Cardiac septum (tissue), 1 donor: ENCODE measurements around the gene NDRG3. TPM values are rescaled to one million over a fixed set of nuclear protein-coding genes. Genes with fewer than 3 reads are reported as not detected.
A peak's percentile ranks its signal among the peaks of the same experiment; 100 is the strongest.
"Not testable (repeated sequence)": the region's sequence is repeated elsewhere in the genome, so short reads cannot be mapped to it uniquely, and the experiment has no call there.

Experiments
- DNase-seq: peaks from one replicate; pipeline ENCODE4 v3.0.0-alpha.2; 2020; ENCODE audit warnings: low spot score
- intact Hi-C: fragments of 100-400 bp; cut with DNase I; formaldehyde crosslinking; loops from one replicate; pipeline ENCODE4 v1.14.0; 2022
- total RNA-seq: library from RNA; stranded (reverse); fragmentation: NEBNext Ultra II Directional; extraction: Animal tissue kit (Norgen Biotek cat#: 25700); gene quantifications from one replicate; pipeline ENCODE4 v1.2.1, GENCODE V29; 2021
- donor health status: DM: no; HTN: no; CAD: no.

The NDRG3 gene
- total RNA-seq, 1 donor from 2014 or later = 32.1 TPM

DNA sequence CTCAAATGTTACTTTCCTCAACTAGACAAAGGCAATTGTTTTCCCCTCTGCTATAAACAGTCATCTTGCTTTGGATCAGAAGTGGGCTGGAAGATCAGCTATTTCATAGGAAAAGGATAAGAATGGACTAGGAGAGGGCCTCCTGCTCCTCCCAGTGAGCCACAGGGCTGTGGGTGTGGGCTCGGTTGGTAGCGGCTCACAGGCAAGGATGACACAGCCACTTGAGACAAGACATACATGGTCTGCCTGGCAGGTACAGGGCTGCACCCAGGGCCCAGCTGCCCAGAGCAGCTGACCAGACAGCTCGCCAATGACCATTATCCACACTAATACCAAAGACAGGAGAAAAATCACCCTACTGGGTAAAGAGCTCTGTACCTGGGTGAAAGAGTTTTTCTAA lies 90.9 kb downstream of the NDRG3 start:
- intact Hi-C loops = no loop called here
- no peak for DNase-seq

GRCh38 chr20:36654506-36654905 lies 91.4 kb downstream of the NDRG3 start:
- intact Hi-C loops = no loop called here
- DNase-seq = no peak

DNA sequence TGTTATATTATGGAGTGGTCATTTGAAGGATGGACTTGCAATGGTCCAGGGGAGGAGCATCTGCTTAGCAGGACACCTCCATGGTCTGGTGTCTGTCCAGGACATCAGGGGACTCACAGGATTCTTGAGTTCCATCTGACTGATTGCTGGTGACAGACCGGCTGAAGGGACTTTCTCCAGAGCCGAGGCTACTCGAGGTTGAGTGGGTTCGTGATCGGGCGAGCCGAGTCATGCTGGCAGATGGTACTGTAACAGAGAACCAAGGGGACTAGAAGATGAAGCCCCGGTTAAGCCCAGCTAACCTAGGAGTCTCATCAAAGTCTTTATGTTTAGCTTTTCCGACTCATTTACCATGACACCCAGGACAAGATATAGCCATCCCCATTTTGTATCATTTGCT lies 92.4 kb downstream of the NDRG3 start:
- intact Hi-C loops = no loop called here
- peak; percentile 44 for DNase-seq

- DNase-seq = no peak
- intact Hi-C loops = no loop called here
Observed at GRCh38 chr20:36647196-36648121, 98.4 kb downstream of the NDRG3 start.

DNA sequence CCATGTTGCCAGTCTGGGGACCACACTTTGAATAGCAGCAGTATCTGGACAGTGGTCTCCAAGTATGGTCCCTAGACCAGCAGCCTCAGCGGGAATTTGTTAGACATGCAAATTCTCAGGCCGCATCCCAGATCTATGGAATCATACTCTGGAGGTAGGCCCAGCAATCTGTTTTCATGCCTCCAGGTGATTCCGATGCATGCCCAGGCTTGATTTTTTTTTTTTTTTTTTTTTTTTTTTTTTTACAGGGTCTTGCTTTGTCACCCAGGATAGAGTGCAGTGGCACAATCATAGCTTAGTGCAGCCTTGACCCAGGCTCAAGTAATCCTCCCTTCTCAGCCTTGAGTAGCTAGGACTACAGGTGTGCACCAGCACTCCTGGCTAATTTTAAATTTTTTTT lies 99.2 kb downstream of the NDRG3 start:
- no peak for DNase-seq
- intact Hi-C loops = no loop called here

- peak; percentile 81 for DNase-seq
- intact Hi-C loops = no loop called here
Observed at GRCh38 chr20:36645998-36646397, 99.9 kb downstream of the NDRG3 start, which contains the start of gene SLA2. Gene SLA2, minus strand, starts transcription at chr20:36646196. Its CDS starts 4,861 bp downstream, at chr20:36641335.

DNA sequence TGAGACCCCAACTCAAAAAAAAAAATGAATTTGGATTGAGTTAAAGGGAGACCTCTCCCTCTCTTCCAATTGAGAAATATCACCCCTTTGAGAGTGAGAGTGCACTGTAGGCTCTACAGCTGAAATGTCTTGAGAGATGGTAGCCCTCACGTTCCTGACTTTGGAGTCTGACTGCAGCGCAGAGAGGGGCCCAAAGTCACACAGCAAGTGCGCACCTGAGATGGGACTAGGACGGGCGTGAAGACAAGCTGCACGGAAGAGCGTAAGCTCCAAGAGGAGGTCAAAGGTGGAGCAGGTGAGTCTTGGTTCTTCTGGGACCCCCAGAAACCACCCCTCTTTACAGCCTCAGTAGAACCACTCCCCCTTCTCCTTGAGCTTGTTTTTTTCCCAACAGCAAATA lies 100.5 kb downstream of the NDRG3 start:
- intact Hi-C loops = no loop called here
- peak; percentile 49 for DNase-seq

GRCh38 chr20:36644706-36645095 lies 101.2 kb downstream of the NDRG3 start:
- intact Hi-C loops = no loop called here
- no peak for DNase-seq

DNA sequence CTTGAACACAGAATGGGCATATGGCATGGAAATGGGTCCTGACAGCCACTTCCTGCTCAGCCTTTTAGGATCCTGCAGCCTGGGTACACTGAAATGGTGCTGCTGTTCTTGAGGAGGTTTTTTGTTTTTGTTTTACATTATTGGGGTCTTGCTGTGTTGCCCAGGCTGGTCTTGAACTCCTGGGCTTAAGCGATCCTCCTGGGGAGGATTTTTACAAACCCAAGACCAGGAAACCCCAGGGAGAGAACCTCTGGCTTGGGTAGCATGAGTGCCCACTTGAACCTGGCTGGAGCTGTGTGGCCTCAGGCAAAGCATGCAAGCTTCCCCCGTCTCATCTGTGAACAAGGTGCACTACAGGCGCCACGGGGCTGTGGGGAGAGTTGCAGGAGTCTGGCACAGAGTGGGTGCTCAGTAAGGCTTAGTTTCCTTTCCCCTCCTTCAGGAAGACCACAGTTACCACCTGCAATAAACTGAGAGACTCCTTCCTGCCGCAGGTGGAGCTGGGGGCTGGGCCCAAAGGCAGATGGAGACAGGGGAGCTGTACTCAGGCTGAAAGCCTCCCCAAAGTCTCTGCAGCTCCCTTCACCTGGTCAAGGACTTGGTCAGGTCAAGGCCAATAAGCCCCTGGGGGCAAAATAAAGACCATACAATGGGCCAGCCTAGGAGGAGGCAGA lies 101.7 kb downstream of the NDRG3 start:
- intact Hi-C loops = no loop called here
- no peak for DNase-seq

DNA sequence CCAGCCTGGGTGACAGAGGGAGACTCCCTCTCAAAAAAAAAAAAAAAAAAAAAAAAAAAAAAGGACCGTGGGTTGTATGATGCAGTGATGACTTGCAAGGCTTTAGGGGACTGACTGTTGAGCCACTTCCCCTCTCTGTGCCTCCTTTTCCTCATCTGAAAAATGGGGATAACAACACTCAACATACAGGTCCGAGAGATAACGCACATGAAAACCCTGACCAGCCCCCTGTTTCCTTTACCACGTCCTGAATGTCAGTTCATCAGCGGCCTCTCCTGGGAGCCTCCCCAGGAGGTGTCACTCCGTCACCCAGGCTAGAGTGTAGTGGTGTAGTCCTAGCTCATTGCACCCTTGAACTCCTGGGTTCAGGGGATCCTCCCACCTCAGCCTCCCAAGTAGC lies 103.8 kb downstream of the NDRG3 start:
- no peak for DNase-seq
- intact Hi-C loops = no loop called here

DNA sequence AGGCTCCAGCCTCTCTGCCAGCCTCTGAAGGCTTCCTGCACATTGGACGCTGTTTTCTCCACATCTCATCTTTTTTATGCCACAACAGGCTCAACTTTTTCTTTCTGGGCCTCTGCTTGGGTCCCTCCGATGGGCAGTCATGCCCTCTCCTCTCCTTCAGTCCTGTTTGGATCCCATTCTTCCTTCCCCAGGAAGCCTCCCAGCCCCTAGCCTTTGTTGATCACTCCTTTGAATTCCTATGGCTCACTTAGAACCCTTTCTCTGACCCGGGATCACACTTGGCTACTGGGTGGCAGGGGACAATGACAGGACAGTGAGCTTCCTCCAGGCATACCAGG lies 104.4 kb downstream of the NDRG3 start:
- no peak for DNase-seq
- intact Hi-C loops = no loop called here

- intact Hi-C loops = not testable (repeated sequence)
Observed at GRCh38 chr20:36638876-36639400, 107.0 kb downstream of the NDRG3 start.

DNA sequence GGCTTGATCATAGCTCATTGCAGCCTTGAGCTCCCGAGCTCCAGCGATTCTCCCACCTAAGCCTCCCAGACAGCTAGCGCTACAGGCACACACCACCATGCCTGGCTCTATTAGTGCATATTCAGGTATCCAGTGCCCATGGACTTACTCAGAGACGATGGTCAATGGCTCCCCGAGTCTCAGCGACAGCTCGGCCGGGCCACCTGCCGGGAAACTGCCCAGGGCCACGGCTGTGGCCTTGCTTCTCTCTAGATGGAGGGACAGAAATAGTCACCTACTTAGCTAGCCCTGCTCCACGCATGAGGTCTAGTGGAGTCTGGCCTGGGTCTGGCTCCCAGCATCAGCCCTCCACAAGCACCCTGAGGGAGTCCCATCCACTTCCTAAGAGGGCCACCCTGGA lies 111.5 kb downstream of the NDRG3 start:
- DNase-seq = no peak
- intact Hi-C loops = no loop called here

More at GRCh38 chr20:36638876-36639400, 107.0 kb downstream of the NDRG3 start:
- DNase-seq = not testable (repeated sequence)

DNA sequence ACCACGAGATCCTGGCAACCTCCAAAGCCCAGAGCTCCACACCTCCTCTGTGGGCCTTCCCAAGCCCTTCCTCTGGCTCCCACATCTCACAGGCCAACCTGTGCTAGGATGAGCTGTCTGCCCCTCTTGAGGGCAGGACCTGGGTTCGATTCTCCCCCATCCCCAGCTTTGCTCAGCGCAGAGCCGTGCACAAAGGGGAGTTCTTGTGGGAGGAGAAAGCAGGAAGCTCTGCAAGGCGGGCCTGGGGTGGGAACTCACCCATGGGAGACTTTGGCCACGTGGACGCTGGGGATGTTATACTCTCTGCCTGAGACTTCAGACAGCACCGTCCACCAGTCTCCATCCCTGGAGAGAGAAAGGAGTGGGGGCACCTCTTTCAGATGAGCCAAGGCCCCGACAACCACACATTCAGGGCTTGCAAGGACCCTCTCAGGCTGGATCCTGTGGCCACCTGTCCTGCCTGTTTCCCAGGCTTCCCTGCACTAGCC lies 112.6 kb downstream of the NDRG3 start:
- intact Hi-C loops = no loop called here
- no peak for DNase-seq

GRCh38 chr20:36632487-36633284 lies 113.2 kb downstream of the NDRG3 start:
- DNase-seq = no peak
- intact Hi-C loops = no loop called here

DNA sequence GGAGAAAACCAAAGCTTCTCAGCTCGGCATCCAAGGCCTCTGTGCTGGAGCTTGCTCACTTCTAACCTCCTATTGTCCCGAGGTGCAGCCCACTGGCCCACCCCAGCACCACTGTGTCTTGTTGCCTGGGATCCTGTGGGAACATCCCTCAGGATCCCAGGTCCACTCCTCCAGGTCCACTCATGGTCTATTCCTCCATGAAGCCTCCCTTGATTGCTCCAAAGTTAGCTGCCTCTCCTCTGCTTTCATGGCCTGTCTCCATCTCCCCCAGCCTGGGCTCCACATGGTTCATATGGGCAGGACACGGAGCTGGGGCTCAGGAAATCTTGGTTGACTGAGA lies 113.8 kb downstream of the NDRG3 start:
- DNase-seq = no peak
- intact Hi-C loops = no loop called here

- intact Hi-C loops = no loop called here
Observed at GRCh38 chr20:36631646-36632045, 114.2 kb downstream of the NDRG3 start.

GRCh38 chr20:36629719-36630681 lies 115.9 kb downstream of the NDRG3 start:
- no peak for DNase-seq
- intact Hi-C loops = no loop called here

More at GRCh38 chr20:36631646-36632045, 114.2 kb downstream of the NDRG3 start:
- DNase-seq = no peak

DNA sequence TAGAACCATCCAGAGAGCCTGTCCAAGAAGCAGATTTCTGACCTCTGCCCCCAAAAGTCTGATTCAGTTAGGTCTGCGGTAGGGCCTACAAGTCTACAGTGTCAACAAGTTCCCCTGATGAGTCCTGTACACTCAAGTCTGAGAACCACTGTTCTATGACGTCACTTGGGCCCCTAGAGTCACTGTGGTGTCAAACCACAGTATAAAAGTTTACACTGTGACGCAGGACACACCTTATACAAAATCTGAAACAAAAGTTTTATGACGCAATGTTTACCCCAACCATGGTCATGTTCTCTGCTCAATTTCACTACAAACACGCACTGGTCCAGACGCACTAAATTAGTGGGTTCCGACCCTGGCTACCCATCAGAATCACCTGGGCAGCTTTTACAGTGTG lies 117.8 kb downstream of the NDRG3 start:
- intact Hi-C loops = no loop called here
- no peak for DNase-seq
